ENCODE results near the gene TMPRSS3.

DNA sequence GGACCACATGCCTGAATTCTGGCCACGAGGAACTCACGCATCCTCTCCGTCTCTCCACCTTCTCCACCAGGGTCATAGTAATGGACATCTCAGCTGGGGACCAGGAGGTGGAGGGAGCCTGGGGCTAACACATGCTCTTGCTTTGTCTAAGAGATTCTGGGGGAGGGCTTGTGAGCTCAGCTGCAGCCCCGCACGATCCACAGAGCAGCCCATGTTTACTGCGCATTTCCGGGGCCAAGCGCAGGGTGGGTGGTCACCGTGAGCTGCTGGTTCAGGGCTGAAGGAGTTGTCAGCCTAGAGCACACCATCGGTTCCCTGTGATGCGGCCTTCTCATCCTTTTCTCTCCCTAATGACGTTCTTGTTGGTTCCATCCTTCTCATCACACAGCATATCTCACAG lies 37.6 kb downstream of the TMPRSS3 start:
- TF ChIP-seq, protein P1, sequence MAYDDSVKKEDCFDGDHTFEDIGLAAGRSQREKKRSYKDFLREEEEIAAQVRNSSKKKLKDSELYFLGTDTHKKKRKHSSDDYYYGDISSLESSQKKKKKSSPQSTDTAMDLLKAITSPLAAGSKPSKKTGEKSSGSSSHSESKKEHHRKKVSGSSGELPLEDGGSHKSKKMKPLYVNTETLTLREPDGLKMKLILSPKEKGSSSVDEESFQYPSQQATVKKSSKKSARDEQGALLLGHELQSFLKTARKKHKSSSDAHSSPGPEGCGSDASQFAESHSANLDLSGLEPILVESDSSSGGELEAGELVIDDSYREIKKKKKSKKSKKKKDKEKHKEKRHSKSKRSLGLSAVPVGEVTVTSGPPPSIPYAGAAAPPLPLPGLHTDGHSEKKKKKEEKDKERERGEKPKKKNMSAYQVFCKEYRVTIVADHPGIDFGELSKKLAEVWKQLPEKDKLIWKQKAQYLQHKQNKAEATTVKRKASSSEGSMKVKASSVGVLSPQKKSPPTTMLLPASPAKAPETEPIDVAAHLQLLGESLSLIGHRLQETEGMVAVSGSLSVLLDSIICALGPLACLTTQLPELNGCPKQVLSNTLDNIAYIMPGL (CRISPR knock-in tag; IDR thresholded peaks at IDR 0.05; ENCODE audit: borderline replicate concordance), result no peak
- TF ChIP-seq, protein P2, sequence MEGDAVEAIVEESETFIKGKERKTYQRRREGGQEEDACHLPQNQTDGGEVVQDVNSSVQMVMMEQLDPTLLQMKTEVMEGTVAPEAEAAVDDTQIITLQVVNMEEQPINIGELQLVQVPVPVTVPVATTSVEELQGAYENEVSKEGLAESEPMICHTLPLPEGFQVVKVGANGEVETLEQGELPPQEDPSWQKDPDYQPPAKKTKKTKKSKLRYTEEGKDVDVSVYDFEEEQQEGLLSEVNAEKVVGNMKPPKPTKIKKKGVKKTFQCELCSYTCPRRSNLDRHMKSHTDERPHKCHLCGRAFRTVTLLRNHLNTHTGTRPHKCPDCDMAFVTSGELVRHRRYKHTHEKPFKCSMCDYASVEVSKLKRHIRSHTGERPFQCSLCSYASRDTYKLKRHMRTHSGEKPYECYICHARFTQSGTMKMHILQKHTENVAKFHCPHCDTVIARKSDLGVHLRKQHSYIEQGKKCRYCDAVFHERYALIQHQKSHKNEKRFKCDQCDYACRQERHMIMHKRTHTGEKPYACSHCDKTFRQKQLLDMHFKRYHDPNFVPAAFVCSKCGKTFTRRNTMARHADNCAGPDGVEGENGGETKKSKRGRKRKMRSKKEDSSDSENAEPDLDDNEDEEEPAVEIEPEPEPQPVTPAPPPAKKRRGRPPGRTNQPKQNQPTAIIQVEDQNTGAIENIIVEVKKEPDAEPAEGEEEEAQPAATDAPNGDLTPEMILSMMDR (IDR thresholded peaks at IDR 0.05), result no peak
- TF ChIP-seq POLR2A (IDR thresholded peaks at IDR 0.05; ENCODE audit: low read length), result no peak
